H9 (cell line): ENCODE results near the gene LRP2. TPM values are rescaled to one million over a fixed set of nuclear protein-coding genes. Genes with fewer than 3 reads are reported as not detected.

Source experiments
- DNase-seq: peaks from one replicate; pipeline ENCODE4 v3.0.0-alpha.2; 2017
- H2AFZ ChIP-seq: one replicate; pipeline ENCODE4 v1.6.1; 2013; ENCODE audit warnings: mild to moderate bottlenecking, low read length, control low read depth, moderate library complexity
- H2AK5ac ChIP-seq: 2 replicates; pipeline ENCODE4 v1.6.1; 2013; ENCODE audit warnings: low read length, control low read depth, mixed read lengths; ENCODE audit not compliant: insufficient read length
- H2BK120ac ChIP-seq: one replicate; pipeline ENCODE4 v1.6.1; 2013; ENCODE audit warnings: low read depth, mild to moderate bottlenecking, low read length, control low read depth, inconsistent platforms; ENCODE audit not compliant: poor library complexity, severe bottlenecking
- H2BK12ac ChIP-seq: 2 replicates; pipeline ENCODE4 v1.6.1; 2013; ENCODE audit warnings: low read length, control low read depth, mixed read lengths, low read depth; ENCODE audit not compliant: insufficient read length
- H2BK15ac ChIP-seq: 2 replicates; pipeline ENCODE4 v1.6.1; 2013; ENCODE audit warnings: low read depth, low read length, control low read depth
- H2BK20ac ChIP-seq: one replicate; pipeline ENCODE4 v1.6.1; 2013; ENCODE audit warnings: low read depth, mild to moderate bottlenecking, low read length, control low read depth, inconsistent platforms; ENCODE audit not compliant: poor library complexity, severe bottlenecking
- H2BK5ac ChIP-seq: 2 replicates; pipeline ENCODE4 v1.6.1; 2013; ENCODE audit warnings: low read length, control low read depth, mixed read lengths; ENCODE audit not compliant: insufficient read length
- H3K14ac ChIP-seq: 2 replicates; pipeline ENCODE4 v1.6.1; 2013; ENCODE audit warnings: low read length, control low read depth; ENCODE audit not compliant: insufficient read depth
- H3K18ac ChIP-seq: 2 replicates; pipeline ENCODE4 v1.6.1; 2013; ENCODE audit warnings: low read depth, mild to moderate bottlenecking, mixed read lengths, low read length, control low read depth; ENCODE audit not compliant: insufficient read length
- H3K23ac ChIP-seq: 2 replicates; pipeline ENCODE4 v1.6.1; 2013; ENCODE audit warnings: low read length, control low read depth, mixed read lengths, low read depth; ENCODE audit not compliant: insufficient read length
- H3K23me2 ChIP-seq: 2 replicates; pipeline ENCODE4 v1.6.1; 2013; ENCODE audit warnings: low read depth, mild to moderate bottlenecking, mixed read lengths, low read length, control low read depth; ENCODE audit not compliant: insufficient read length, poor library complexity, severe bottlenecking
- H3K27ac ChIP-seq: 2 replicates; pipeline ENCODE4 v1.5.1; 2013; ENCODE audit warnings: low read length, control low read depth, mixed read lengths, low read depth; ENCODE audit not compliant: insufficient read length
- H3K27me3 ChIP-seq: 2 replicates; pipeline ENCODE4 v1.6.1; 2013; ENCODE audit warnings: low read length, control low read depth, inconsistent platforms; ENCODE audit not compliant: insufficient read depth
- H3K4ac ChIP-seq: 2 replicates; pipeline ENCODE4 v1.6.1; 2013; ENCODE audit warnings: low read depth, mild to moderate bottlenecking, control low read depth, inconsistent platforms, low read length, moderate library complexity
- H3K4me1 ChIP-seq: 2 replicates; pipeline ENCODE4 v1.6.1; 2013; ENCODE audit warnings: low read length, control low read depth, inconsistent platforms; ENCODE audit not compliant: insufficient read depth
- H3K4me2 ChIP-seq: 2 replicates; pipeline ENCODE4 v1.6.1; 2013; ENCODE audit warnings: low read length, control low read depth, mixed read lengths; ENCODE audit not compliant: insufficient read length, insufficient read depth
- H3K56ac ChIP-seq: 2 replicates; pipeline ENCODE4 v1.6.1; 2013; ENCODE audit warnings: low read depth, mild to moderate bottlenecking, mixed read lengths, low read length, control low read depth; ENCODE audit not compliant: insufficient read length
- H3K79me1 ChIP-seq: 2 replicates; pipeline ENCODE4 v1.6.1; 2013; ENCODE audit warnings: low read depth, mild to moderate bottlenecking, moderate library complexity, low read length, control low read depth, inconsistent platforms; ENCODE audit not compliant: insufficient read depth, poor library complexity, severe bottlenecking
- H3K79me2 ChIP-seq: 2 replicates; pipeline ENCODE4 v1.6.1; 2013; ENCODE audit warnings: low read length, control low read depth, inconsistent platforms; ENCODE audit not compliant: insufficient read depth
- H3K9ac ChIP-seq: 2 replicates; pipeline ENCODE4 v1.6.1; 2013; ENCODE audit warnings: low read length, control low read depth, mixed read lengths; ENCODE audit not compliant: insufficient read length; ENCODE audit errors: extremely low read depth
- H3K9me3 ChIP-seq: one replicate; pipeline ENCODE4 v1.6.1; 2013; ENCODE audit warnings: low read depth, low read length, inconsistent platforms; ENCODE audit not compliant: control insufficient read depth
- H3T11ph ChIP-seq: one replicate; pipeline ENCODE4 v1.6.1; 2013; ENCODE audit warnings: mild to moderate bottlenecking, low read length, control low read depth, inconsistent platforms
- H4K20me1 ChIP-seq: one replicate; pipeline ENCODE4 v1.6.1; 2013; ENCODE audit not compliant: control insufficient read depth, insufficient read length, insufficient read depth
- H4K5ac ChIP-seq: 2 replicates; pipeline ENCODE4 v1.6.1; 2013; ENCODE audit warnings: low read depth, mild to moderate bottlenecking, mixed read lengths, low read length, control low read depth; ENCODE audit not compliant: insufficient read length
- H4K8ac ChIP-seq: replicated peaks from 2 replicates; pipeline ENCODE4 v1.6.1; 2013; ENCODE audit warnings: low read length, control low read depth, mixed read lengths, low read depth; ENCODE audit not compliant: insufficient read length
- H4K91ac ChIP-seq: 2 replicates; pipeline ENCODE4 v1.6.1; 2013; ENCODE audit warnings: low read depth, mild to moderate bottlenecking, moderate library complexity, mixed read lengths, low read length, control low read depth; ENCODE audit not compliant: insufficient read length
- H3K27ac Mint-ChIP-seq, 3 experiments: 2 replicates in 2 of 3; 3 replicates in 1 of 3; pipeline ENCODE4 v1.8.0; 2020 to 2021; ENCODE audit warnings: mixed read lengths in 3 of 3, mild to moderate bottlenecking in 1 of 3, moderate library complexity in 1 of 3
- H3K27me3 Mint-ChIP-seq: 2 replicates; pipeline ENCODE4 v1.8.0; 2021; ENCODE audit warnings: low read depth, mild to moderate bottlenecking, moderate library complexity, mixed read lengths
- H3K36me3 Mint-ChIP-seq, 3 experiments: 2 replicates in 2 of 3; 3 replicates in 1 of 3; pipeline ENCODE4 v1.8.0; 2020 to 2021; ENCODE audit warnings: low read depth in 3 of 3, mixed read lengths in 3 of 3; ENCODE audit not compliant: insufficient read depth in 1 of 3
- H3K4me1 Mint-ChIP-seq, 2 experiments: 2 replicates each; pipeline ENCODE4 v1.8.0; 2020; ENCODE audit warnings: mixed read lengths in 2 of 2
- H3K4me3 Mint-ChIP-seq, 2 experiments: 2 replicates in 1 of 2; 3 replicates in 1 of 2; pipeline ENCODE4 v1.8.0; 2020 to 2021; ENCODE audit warnings: mild to moderate bottlenecking in 2 of 2, mixed read lengths in 2 of 2, moderate library complexity in 1 of 2
- H3K9me3 Mint-ChIP-seq, 2 experiments: 2 replicates in 1 of 2; 3 replicates in 1 of 2; pipeline ENCODE4 v1.8.0; 2020; ENCODE audit warnings: mild to moderate bottlenecking in 2 of 2, mixed read lengths in 2 of 2, moderate library complexity in 1 of 2
- CTCF ChIP-seq: fragments of 200-600 bp; sonication (generic); conservative IDR thresholded peaks from 3 replicates; pipeline ENCODE4 v1.8.0; 2021; ENCODE audit warnings: antibody characterized with exemption, mild to moderate bottlenecking
- WGBS: extraction: QIAGEN DNeasy Blood & Tissue Kit; methylation state at CpG from one replicate; pipeline ENCODE4 v1.1.7; 2013; ENCODE audit warnings: missing lambda C conversion rate, low lambda C conversion rate, mixed read lengths; ENCODE audit not compliant: insufficient read length; ENCODE audit errors: extremely low coverage; 5-methylcytosine and 5-hydroxymethylcytosine counted together
- total RNA-seq: library from RNA; stranded (reverse); gene quantifications from 2 replicates; pipeline ENCODE4 v1.2.1, GENCODE V29; 2021

The LRP2 gene
- total RNA-seq, 1 experiment from 2014 or later: 1.4 TPM

GRCh38 chr2:169237939-169238338, 124.4 kb downstream of the LRP2 start:
- no peak overlapping the region for H3K27ac Mint-ChIP-seq
- no peaks in the 10 kb centered on the region for H3K9me3 ChIP-seq
- H2BK12ac ChIP-seq: no peak overlapping the region
- no peaks in the 10 kb centered on the region for H4K20me1 ChIP-seq
- H4K8ac ChIP-seq: no peak overlapping the region
- TF ChIP-seq CTCF: no peak
- no peaks in the 10 kb centered on the region for H3K9me3 Mint-ChIP-seq
- H3K9ac ChIP-seq: no peak overlapping the region
- no peak overlapping the region for H2AFZ ChIP-seq
- H4K91ac ChIP-seq: no peak overlapping the region
- no peaks in the 10 kb centered on the region for H3K27me3 ChIP-seq
- H2BK15ac ChIP-seq: no peak overlapping the region
- no peak for DNase-seq
- no peak overlapping the region for H2BK20ac ChIP-seq
- H3K4me1 Mint-ChIP-seq: no peaks in the 10 kb centered on the region
- H3K14ac ChIP-seq: no peak overlapping the region
- no peak overlapping the region for H3K27ac ChIP-seq
- H3K36me3 Mint-ChIP-seq: no peaks in the 10 kb centered on the region
- H3K27me3 Mint-ChIP-seq: peaks cover 2% of the 10 kb centered on the region; the same call in 1 of the 2 replicates
- H3K79me2 ChIP-seq: no peaks in the 10 kb centered on the region
- no peak overlapping the region for H2BK120ac ChIP-seq
- no peak overlapping the region for H3K4ac ChIP-seq
- H2BK5ac ChIP-seq: no peak overlapping the region
- H3K23me2 ChIP-seq: no peaks in the 10 kb centered on the region
- no CpG with 5 or more reads among the region's 6 CpGs for WGBS
- no peak overlapping the region for H3K4me3 Mint-ChIP-seq
- no peak overlapping the region for H3K4me2 ChIP-seq
- H3K18ac ChIP-seq: no peak overlapping the region
- H3K4me1 ChIP-seq: no peaks in the 10 kb centered on the region
- no peak overlapping the region for H2AK5ac ChIP-seq
- no peak overlapping the region for H4K5ac ChIP-seq
- H3T11ph ChIP-seq: no peak overlapping the region
- no peaks in the 10 kb centered on the region for H3K79me1 ChIP-seq
- H3K23ac ChIP-seq: no peak overlapping the region
- H3K56ac ChIP-seq: no peak overlapping the region
